MM.1S (cell line): ENCODE data around the gene LGI1.

ENCODE experiments used
- EZH2 ChIP-seq: fragments of 300-600 bp; sonication (generic); optimal IDR thresholded peaks from 2 replicates; pipeline ENCODE3; 2017; ENCODE audit warnings: low read depth, mild to moderate bottlenecking, antibody characterized with exemption, low read length, mixed read lengths
- TF ChIP-seq, protein P1 (sequence below): fragments of 300-600 bp; sonication (generic); IDR thresholded peaks from 2 replicates; pipeline ENCODE4 v1.5.1; 2016; ENCODE audit warnings: antibody characterized with exemption, low read length, mixed read lengths

GRCh38 chr10:93797825-93798224 lies 40.1 kb downstream of the LGI1 start:
- no peak for TF ChIP-seq EZH2
- TF ChIP-seq, protein P1, sequence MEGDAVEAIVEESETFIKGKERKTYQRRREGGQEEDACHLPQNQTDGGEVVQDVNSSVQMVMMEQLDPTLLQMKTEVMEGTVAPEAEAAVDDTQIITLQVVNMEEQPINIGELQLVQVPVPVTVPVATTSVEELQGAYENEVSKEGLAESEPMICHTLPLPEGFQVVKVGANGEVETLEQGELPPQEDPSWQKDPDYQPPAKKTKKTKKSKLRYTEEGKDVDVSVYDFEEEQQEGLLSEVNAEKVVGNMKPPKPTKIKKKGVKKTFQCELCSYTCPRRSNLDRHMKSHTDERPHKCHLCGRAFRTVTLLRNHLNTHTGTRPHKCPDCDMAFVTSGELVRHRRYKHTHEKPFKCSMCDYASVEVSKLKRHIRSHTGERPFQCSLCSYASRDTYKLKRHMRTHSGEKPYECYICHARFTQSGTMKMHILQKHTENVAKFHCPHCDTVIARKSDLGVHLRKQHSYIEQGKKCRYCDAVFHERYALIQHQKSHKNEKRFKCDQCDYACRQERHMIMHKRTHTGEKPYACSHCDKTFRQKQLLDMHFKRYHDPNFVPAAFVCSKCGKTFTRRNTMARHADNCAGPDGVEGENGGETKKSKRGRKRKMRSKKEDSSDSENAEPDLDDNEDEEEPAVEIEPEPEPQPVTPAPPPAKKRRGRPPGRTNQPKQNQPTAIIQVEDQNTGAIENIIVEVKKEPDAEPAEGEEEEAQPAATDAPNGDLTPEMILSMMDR = no peak
